ENCODE data around the gene AGAP1. TPM values are rescaled to one million over a fixed set of nuclear protein-coding genes. Genes with fewer than 3 reads are reported as not detected.

AGAP1 gene
- total and polyA plus RNA-seq, 2 donors (not counting 3 experiments of a cell fraction or from before 2014, with no cell fraction given), result 10.2 to 20.9 TPM

GRCh38 chr2:235566931-235567495 is 73.2 kb downstream of the AGAP1 start:
- intact Hi-C loops (cut with micrococcal nuclease), result no loop called here
- dilution Hi-C loops (cut with MboI; ENCODE audit: extremely low pct_ligation_motif_present, low sequenced_read_pairs), result no loop called here
- H3K79me2 ChIP-seq (ENCODE audit: control insufficient read depth, insufficient read depth, low read length), result no peaks in the 10 kb centered on the region

More at GRCh38 chr2:235566931-235567495, 73.2 kb downstream of the AGAP1 start:
- ChIA-PET POLR2A (no interaction called here), CTCF (interaction anchor here (1.8 kb wide), 1 partner anchor 27 kb away, joined by 7 read pairs; no protein-coding TSS in a partner anchor)
- no peak overlapping the region for H3K27ac ChIP-seq (ENCODE audit: insufficient read depth, low read depth, low read length)
- no peak overlapping the region for H3K4me3 ChIP-seq (replicated peaks in 1 of 3; ENCODE audit: insufficient read depth in 1 of 3, low read depth in 1 of 3, low read length in 3 of 3)
- BruUV-seq (replicated peaks), result no TSS peak
- no peak overlapping the region for H2AFZ ChIP-seq (ENCODE audit: low read depth, low read length)
- FAIRE-seq (no peak), DNase-seq (ENCODE audit: low read depth, low spot score) (no peak)
- TF ChIP-seq EZH2 (IDR thresholded peaks at IDR 0.05; ENCODE audit: borderline replicate concordance, low read depth, low read length, severe bottlenecking), result no peak
- no peak for TF ChIP-seq MAX (IDR thresholded peaks at IDR 0.05; ENCODE audit: insufficient read depth, insufficient read length)
- TF ChIP-seq POLR2A (IDR thresholded peaks at IDR 0.05; ENCODE audit: low read depth, low read length), result no peak
- no peak for TF ChIP-seq FOS (IDR thresholded peaks at IDR 0.05; ENCODE audit: borderline replicate concordance, insufficient read depth, low read length)
- TF ChIP-seq POLR2AphosphoS5 (IDR thresholded peaks at IDR 0.05; ENCODE audit: insufficient read depth, low read depth, low read length), result no peak
- no peak for TF ChIP-seq JUN (IDR thresholded peaks at IDR 0.05; ENCODE audit: borderline replicate concordance, insufficient read depth, insufficient read length, low read depth)
- TF ChIP-seq MYC (IDR thresholded peaks at IDR 0.05; ENCODE audit: low read depth, low read length), result no peak
- no peak for TF ChIP-seq GATA2 (IDR thresholded peaks at IDR 0.05; ENCODE audit: insufficient read depth, insufficient read length, low read depth, low read length)
- TF ChIP-seq CTCF (IDR thresholded peaks at IDR 0.05; ENCODE audit: extremely low read depth in 1 of 2, insufficient read depth in 1 of 2, low read depth in 1 of 2, low read length in 2 of 2), result no peak
- H3K9me3 ChIP-seq (replicated peaks; ENCODE audit: control insufficient read depth, insufficient read depth, low read length), result no peaks in the 10 kb centered on the region
- H3K9me1 ChIP-seq (replicated peaks; ENCODE audit: control insufficient read depth, extremely low read depth, insufficient read depth, low read length), result no peaks in the 10 kb centered on the region
- H3K9ac ChIP-seq (replicated peaks; ENCODE audit: extremely low read depth, insufficient read depth, low read length), result no peak overlapping the region
- no peak overlapping the region for H3K4me2 ChIP-seq (ENCODE audit: insufficient read depth, low read length)
- peaks cover 12% of the 10 kb centered on the region for H3K4me1 ChIP-seq (ENCODE audit: control insufficient read depth, extremely low read depth, insufficient read depth, low read length)
- no peaks in the 10 kb centered on the region for H3K27me3 ChIP-seq (ENCODE audit: control insufficient read depth in 2 of 2, insufficient read depth in 2 of 2, low read length in 2 of 2)
- H4K20me1 ChIP-seq (replicated peaks; ENCODE audit: control insufficient read depth, extremely low read depth, insufficient read depth, low read length), result no peaks in the 10 kb centered on the region
- no peaks in the 10 kb centered on the region for H3K36me3 ChIP-seq (ENCODE audit: control insufficient read depth in 2 of 2, extremely low read depth in 1 of 2, insufficient read depth in 2 of 2, low read length in 2 of 2)

All from endothelial cell of umbilical vein (primary cell).